Upper lobe of left lung (tissue), 6 donors: Measurements from ENCODE around the gene KNOP1. TPM values are rescaled to one million over a fixed set of nuclear protein-coding genes. Genes with fewer than 3 reads are reported as not detected.

Experiments used
- ATAC-seq, 2 donors: fragments of 200-7000 bp; cut with Tn5 transposase; one replicate each; pipeline ENCODE4 v1.9.1; 2022; ENCODE audit warnings: mild to moderate bottlenecking in 2 of 2, moderate library complexity in 2 of 2; ENCODE audit not compliant: low FRiP score in 2 of 2
- DNase-seq, 2 donors: peaks; one replicate each; pipeline ENCODE4 v3.0.0-alpha.2; 2019 to 2020
- H3K27ac ChIP-seq, 4 donors: fragments of 200-600 bp; sonication (generic); one replicate each; pipeline ENCODE4 v1.5.1; 2016 to 2019
- H3K27me3 ChIP-seq, 4 donors: fragments of 200-600 bp; sonication (generic); one replicate each; pipeline ENCODE4 v1.5.1; 2017 to 2019
- H3K36me3 ChIP-seq, 4 donors: fragments of 200-600 bp; sonication (generic); one replicate each; pipeline ENCODE4 v1.5.1; 2016 to 2019
- H3K4me1 ChIP-seq, 4 donors: fragments of 200-600 bp; sonication (generic); one replicate each; pipeline ENCODE4 v1.5.1; 2018 to 2019
- H3K4me3 ChIP-seq, 4 donors: fragments of 200-600 bp; sonication (generic); one replicate each; pipeline ENCODE4 v1.5.1; 2017 to 2019; ENCODE audit warnings: mild to moderate bottlenecking in 2 of 4, moderate library complexity in 1 of 4
- H3K9me3 ChIP-seq, 4 donors: fragments of 200-600 bp; sonication (generic); one replicate each; pipeline ENCODE4 v1.5.1; 2018 to 2019
- EP300 ChIP-seq, 4 donors: sonication (generic); formaldehyde crosslinking; IDR thresholded peaks; one replicate each; pipeline ENCODE4 v1.5.1; 2017; ENCODE audit warnings: antibody characterized with exemption in 4 of 4, control low read depth in 2 of 4
- POLR2A ChIP-seq, 4 donors: fragments of 450-650 bp; IDR thresholded peaks; one replicate each; pipeline ENCODE4 v1.5.1; 2016 to 2017; ENCODE audit warnings: antibody characterized with exemption in 4 of 4, mild to moderate bottlenecking in 2 of 4
- POLR2AphosphoS5 ChIP-seq, 2 donors: sonication (generic); formaldehyde crosslinking; IDR thresholded peaks; one replicate each; pipeline ENCODE4 v1.5.1; 2017; ENCODE audit warnings: antibody characterized with exemption in 2 of 2
- WGBS, 2 donors: methylation state at CpG; one replicate each; pipeline ENCODE4 v1.1.5; 2017 to 2018; 5-methylcytosine and 5-hydroxymethylcytosine counted together
- total RNA-seq, 6 donors: library from RNA; depleted of rRNA in 4 of 6; stranded (reverse); fragments of >200 nt in 4 of 6; gene quantifications; one replicate each; pipeline versions ENCODE4 v1.1.0 to v1.2.1, GENCODE V29; 2016 to 2021
- TF ChIP-seq, protein P1 (sequence below), 6 experiments: fragments of 450-650 bp in 4 of 6; fragments of 200-600 bp in 2 of 6; sonication (generic) in 2 of 6; IDR thresholded peaks; one replicate each; pipeline ENCODE4 v1.5.1; 2016 to 2019; ENCODE audit warnings: antibody characterized with exemption in 6 of 6
- donor health status: DM: no; HTN: no; CAD: no; lungs with moderate emphysema.
- donor health status: DM: no; HTN: yes; CAD: no; lungs with severe emphysema.

Gene KNOP1, protein sequence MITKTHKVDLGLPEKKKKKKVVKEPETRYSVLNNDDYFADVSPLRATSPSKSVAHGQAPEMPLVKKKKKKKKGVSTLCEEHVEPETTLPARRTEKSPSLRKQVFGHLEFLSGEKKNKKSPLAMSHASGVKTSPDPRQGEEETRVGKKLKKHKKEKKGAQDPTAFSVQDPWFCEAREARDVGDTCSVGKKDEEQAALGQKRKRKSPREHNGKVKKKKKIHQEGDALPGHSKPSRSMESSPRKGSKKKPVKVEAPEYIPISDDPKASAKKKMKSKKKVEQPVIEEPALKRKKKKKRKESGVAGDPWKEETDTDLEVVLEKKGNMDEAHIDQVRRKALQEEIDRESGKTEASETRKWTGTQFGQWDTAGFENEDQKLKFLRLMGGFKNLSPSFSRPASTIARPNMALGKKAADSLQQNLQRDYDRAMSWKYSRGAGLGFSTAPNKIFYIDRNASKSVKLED
- total RNA-seq = 10 to 100 TPM in 4 of 6 donors, 1 to 10 TPM in 2; 4.4 to 23.3 (median 12.1) TPM

DNA sequence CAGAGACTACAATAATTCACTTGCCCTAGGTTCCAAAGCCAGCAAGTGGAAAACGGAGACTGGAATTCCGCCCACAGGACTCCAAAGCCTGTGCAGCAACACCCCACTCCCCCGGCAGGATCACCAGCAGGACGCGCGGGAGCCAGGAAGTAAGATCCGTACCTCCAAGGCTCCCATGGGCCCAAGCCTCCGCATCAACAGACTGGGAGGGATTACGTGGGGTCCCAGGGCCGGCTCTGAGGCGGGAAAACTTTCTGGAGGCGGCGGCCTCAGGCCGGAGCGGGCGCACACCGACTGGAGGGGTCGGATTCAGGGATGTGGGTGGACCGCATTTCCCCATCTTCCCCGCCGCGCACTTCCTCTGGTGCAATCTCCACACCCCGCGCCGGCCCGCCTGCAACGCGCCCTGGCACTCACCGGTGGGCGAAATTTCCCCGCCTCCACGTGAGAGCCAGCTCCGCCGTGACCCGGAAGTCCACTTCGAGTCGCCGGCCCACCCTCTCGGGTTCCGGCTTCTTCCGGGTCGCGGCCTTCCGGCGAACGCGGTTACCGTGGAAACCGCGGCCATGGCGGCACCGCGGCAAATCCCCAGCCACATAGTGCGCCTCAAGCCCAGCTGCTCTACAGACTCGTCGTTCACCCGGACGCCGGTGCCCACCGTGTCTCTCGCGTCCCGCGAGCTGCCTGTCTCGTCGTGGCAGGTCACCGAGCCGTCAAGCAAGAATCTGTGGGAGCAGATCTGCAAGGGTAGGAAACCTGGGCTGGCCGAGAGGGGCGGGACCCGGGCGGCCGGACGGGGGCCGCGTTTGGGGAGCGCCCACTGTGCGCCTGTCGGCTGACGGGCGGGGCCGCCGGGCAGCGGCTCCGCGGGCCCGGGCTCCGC, at the start of gene KNOP1, which contains the start of gene IQCK:
Gene KNOP1, minus strand, starts transcription at position 487 of the 883 bp plus-strand sequence. CDS start 3,192 bp downstream, outside the sequence.
Gene IQCK, plus strand, starts transcription at position 531 of the 883 bp plus-strand sequence. Its CDS starts 36 bp downstream, at position 567.
- no peaks in the 10 kb centered on the region for H3K9me3 ChIP-seq
- peaks cover 0 to 18% (median 8%) of the 10 kb centered on the region in 4 donors for H3K36me3 ChIP-seq
- H3K4me1 ChIP-seq = peaks cover 12 to 23% (median 14%) of the 10 kb centered on the region in 4 donors
- peak within 1 kb of the TSS; percentile 59 to 100 (median 90) for H3K4me3 ChIP-seq
- H3K27ac ChIP-seq = peak within 1 kb of the TSS; percentile 74 to 86 (median 79)
- ATAC-seq (peak; percentile 91 to 97), DNase-seq (peak; percentile 92 to 96)
- TF ChIP-seq, protein P1, sequence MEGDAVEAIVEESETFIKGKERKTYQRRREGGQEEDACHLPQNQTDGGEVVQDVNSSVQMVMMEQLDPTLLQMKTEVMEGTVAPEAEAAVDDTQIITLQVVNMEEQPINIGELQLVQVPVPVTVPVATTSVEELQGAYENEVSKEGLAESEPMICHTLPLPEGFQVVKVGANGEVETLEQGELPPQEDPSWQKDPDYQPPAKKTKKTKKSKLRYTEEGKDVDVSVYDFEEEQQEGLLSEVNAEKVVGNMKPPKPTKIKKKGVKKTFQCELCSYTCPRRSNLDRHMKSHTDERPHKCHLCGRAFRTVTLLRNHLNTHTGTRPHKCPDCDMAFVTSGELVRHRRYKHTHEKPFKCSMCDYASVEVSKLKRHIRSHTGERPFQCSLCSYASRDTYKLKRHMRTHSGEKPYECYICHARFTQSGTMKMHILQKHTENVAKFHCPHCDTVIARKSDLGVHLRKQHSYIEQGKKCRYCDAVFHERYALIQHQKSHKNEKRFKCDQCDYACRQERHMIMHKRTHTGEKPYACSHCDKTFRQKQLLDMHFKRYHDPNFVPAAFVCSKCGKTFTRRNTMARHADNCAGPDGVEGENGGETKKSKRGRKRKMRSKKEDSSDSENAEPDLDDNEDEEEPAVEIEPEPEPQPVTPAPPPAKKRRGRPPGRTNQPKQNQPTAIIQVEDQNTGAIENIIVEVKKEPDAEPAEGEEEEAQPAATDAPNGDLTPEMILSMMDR (IDR thresholded peaks at IDR 0.05) = peak in 4 of 6 experiments; percentile 7 to 35 (median 17)
- TF ChIP-seq POLR2A (IDR thresholded peaks at IDR 0.05) = peak in 2 of 4 donors; percentile 28 to 69
- peak; percentile 82 to 83 for TF ChIP-seq POLR2AphosphoS5 (IDR thresholded peaks at IDR 0.05)
- TF ChIP-seq EP300 (IDR thresholded peaks at IDR 0.05) = peak in 1 of 4 donors; percentile 41
- no peaks in the 10 kb centered on the region for H3K27me3 ChIP-seq
- WGBS, 2 donors = 1% methylated on average over 51 to 52 of the region's 88 CpGs

DNA sequence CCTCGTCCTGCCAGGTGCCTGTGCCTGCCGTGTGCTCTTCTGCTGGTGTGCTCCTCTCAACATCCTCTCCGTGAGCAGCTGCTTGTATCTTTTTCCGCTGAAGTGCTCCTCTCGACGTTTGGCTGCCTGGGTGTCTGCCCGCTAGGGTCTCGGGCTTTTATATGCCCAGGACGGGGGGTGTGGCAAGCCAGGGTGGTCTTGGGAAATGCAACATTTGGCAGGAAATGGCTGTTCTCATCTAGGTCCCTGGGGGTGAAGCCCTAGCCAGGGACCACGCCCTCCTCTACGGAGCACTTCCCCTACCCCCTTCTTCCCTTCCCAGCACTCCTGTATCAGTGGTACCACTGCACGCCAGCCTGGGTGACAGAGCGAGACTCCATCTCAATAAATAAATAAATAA, 49.5 kb upstream of the KNOP1 start:
- WGBS, 2 donors = 87 to 91% methylated on average over 13 of the region's 13 CpGs
- H3K4me3 ChIP-seq = no peak overlapping the region
- no peak overlapping the region for H3K27ac ChIP-seq
- DNase-seq = no peak
- H3K9me3 ChIP-seq = no peaks in the 10 kb centered on the region
- no peak for ATAC-seq
- H3K4me1 ChIP-seq = peaks cover 0 to 12% (median 6%) of the 10 kb centered on the region in 4 donors
- H3K27me3 ChIP-seq = no peaks in the 10 kb centered on the region
- TF ChIP-seq POLR2AphosphoS5 (IDR thresholded peaks at IDR 0.05) (no peak), EP300 (IDR thresholded peaks at IDR 0.05) (no peak), POLR2A (IDR thresholded peaks at IDR 0.05) (no peak)
- TF ChIP-seq, protein P1 (IDR thresholded peaks at IDR 0.05) = no peak
- no peaks in the 10 kb centered on the region for H3K36me3 ChIP-seq

DNA sequence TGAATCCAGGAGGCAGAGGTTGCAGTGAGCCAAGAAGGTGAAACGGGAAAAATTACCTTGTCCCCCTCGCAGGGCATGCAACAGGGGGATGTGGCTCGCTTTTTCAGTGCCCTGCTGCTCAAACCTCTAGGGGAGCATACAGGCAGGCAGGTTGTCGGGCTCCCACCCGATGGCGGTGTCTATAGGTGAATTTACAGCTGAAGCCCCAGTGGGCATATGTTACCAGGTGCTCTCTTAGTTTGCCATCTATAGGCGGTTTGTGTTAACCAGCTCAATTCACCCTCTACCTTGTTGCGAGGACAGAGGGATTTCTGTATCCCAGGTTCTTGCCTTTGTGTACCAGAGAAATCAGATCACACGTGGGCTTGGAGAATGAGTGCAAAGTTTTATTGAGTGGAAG, 49.0 kb upstream of the KNOP1 start:
- TF ChIP-seq POLR2A (IDR thresholded peaks at IDR 0.05) (no peak), POLR2AphosphoS5 (IDR thresholded peaks at IDR 0.05) (no peak), EP300 (IDR thresholded peaks at IDR 0.05) (no peak)
- TF ChIP-seq, protein P1 (IDR thresholded peaks at IDR 0.05) = no peak
- ATAC-seq (no peak), DNase-seq (no peak)
- Histone ChIP-seq H3K27me3 (no peaks in the 10 kb centered on the region), H3K36me3 (no peaks in the 10 kb centered on the region), H3K9me3 (no peaks in the 10 kb centered on the region), H3K4me1 (peaks cover 0 to 12% (median 6%) of the 10 kb centered on the region in 4 donors), H3K4me3 (no peak overlapping the region), H3K27ac (peak overlapping the region in 1 of 4 donors; percentile 30)
- 91 to 94% methylated on average over 8 to 9 of the region's 9 CpGs for WGBS, 2 donors

DNA sequence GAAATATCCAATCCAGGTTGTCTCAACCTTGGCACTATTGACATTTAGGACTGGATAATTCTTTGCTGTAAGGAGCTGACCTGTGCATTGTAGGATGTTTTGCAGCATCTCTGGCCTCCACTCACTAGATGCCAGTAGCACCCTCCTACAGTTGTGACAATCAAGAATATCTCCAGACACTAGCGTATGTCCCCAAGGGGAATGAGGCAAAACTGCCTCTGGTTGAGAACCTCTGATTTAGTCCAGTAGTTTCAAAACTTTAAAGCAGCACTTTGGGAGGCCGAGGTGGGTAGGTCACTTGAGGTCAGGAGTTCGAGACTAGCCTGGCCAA, 48.5 kb upstream of the KNOP1 start:
- no peak for DNase-seq
- TF ChIP-seq POLR2A (IDR thresholded peaks at IDR 0.05) (no peak), EP300 (IDR thresholded peaks at IDR 0.05) (no peak), POLR2AphosphoS5 (IDR thresholded peaks at IDR 0.05) (no peak)
- TF ChIP-seq, protein P1 (IDR thresholded peaks at IDR 0.05) = no peak
- peaks cover 0 to 12% (median 8%) of the 10 kb centered on the region in 4 donors for H3K4me1 ChIP-seq
- H3K4me3 ChIP-seq = no peak overlapping the region
- 79 to 100% methylated on average over 3 of the region's 3 CpGs for WGBS, 2 donors
- H3K27ac ChIP-seq = peak overlapping the region in 1 of 4 donors; percentile 30
- no peaks in the 10 kb centered on the region for H3K27me3 ChIP-seq
- peak in 1 of 2 donors; percentile 10 for ATAC-seq
- H3K36me3 ChIP-seq = no peaks in the 10 kb centered on the region
- H3K9me3 ChIP-seq = no peaks in the 10 kb centered on the region
